ENCODE data around the gene CDC27.
"Not testable (repeated sequence)": the region's sequence is repeated elsewhere in the genome, so short reads cannot be mapped to it uniquely, and the experiment has no call there.

GRCh38 chr17:47071171-47071570 is 117.9 kb downstream of the CDC27 start:
- not testable (repeated sequence) for TF ChIP-seq CTCF (IDR thresholded peaks at IDR 0.05 in 4 of 5, conservative IDR thresholded peaks at IDR 0.05 in 1 of 5); POLR2A (IDR thresholded peaks at IDR 0.05)
